Superior temporal gyrus (tissue), 1 donor: ENCODE measurements around the gene PRDM5.

ENCODE experiments used
- DNase-seq: peaks from one replicate; pipeline ENCODE4 v3.0.0-alpha.2; 2016; ENCODE audit errors: extremely low spot score

PRDM5 gene

GRCh38 chr4:120903419-120903818, 19.1 kb downstream of the PRDM5 start:
- no peak for DNase-seq

- no peak for DNase-seq
These were observed 19.6 kb downstream of the PRDM5 start for GRCh38 chr4:120902925-120903324.

- DNase-seq, result no peak
These were observed 20.8 kb downstream of the PRDM5 start for GRCh38 chr4:120901731-120902130.

- no peak for DNase-seq
These were observed 24.4 kb downstream of the PRDM5 start for GRCh38 chr4:120897981-120898719.

- no peak for DNase-seq
These were observed 27.0 kb downstream of the PRDM5 start for GRCh38 chr4:120895554-120895953.

- DNase-seq, result no peak
These were observed 29.2 kb downstream of the PRDM5 start for GRCh38 chr4:120893314-120893713.

GRCh38 chr4:120886191-120886590, 36.3 kb downstream of the PRDM5 start:
- no peak for DNase-seq

GRCh38 chr4:120881846-120882245, 40.7 kb downstream of the PRDM5 start:
- DNase-seq, result no peak

- no peak for DNase-seq
These were observed 41.2 kb downstream of the PRDM5 start for GRCh38 chr4:120881351-120881750.

GRCh38 chr4:120877021-120877420, 45.5 kb downstream of the PRDM5 start:
- DNase-seq, result no peak

GRCh38 chr4:120874792-120875774, 47.4 kb downstream of the PRDM5 start:
- no peak for DNase-seq

GRCh38 chr4:120873554-120873953, 49.0 kb downstream of the PRDM5 start:
- DNase-seq, result no peak

GRCh38 chr4:120871173-120871572, 51.4 kb downstream of the PRDM5 start:
- no peak for DNase-seq

- DNase-seq, result no peak
These were observed 52.2 kb downstream of the PRDM5 start for GRCh38 chr4:120870279-120870673.

- DNase-seq, result no peak
These were observed 52.8 kb downstream of the PRDM5 start for GRCh38 chr4:120869613-120870278.

- no peak for DNase-seq
These were observed 55.0 kb downstream of the PRDM5 start for GRCh38 chr4:120867506-120867905.

- DNase-seq, result no peak
These were observed 56.5 kb downstream of the PRDM5 start for GRCh38 chr4:120865985-120866384.

GRCh38 chr4:120864969-120865368, 57.6 kb downstream of the PRDM5 start:
- no peak for DNase-seq

- DNase-seq, result no peak
These were observed 60.1 kb downstream of the PRDM5 start for GRCh38 chr4:120862432-120862831.

- no peak for DNase-seq
These were observed 60.7 kb downstream of the PRDM5 start for GRCh38 chr4:120861852-120862251.

- no peak for DNase-seq
These were observed 63.8 kb downstream of the PRDM5 start for GRCh38 chr4:120858776-120859175.

GRCh38 chr4:120857312-120857711, 65.2 kb downstream of the PRDM5 start:
- DNase-seq, result no peak
